GM12872 (cell line): ENCODE measurements around the gene NAALADL2.

ENCODE experiments used
- CTCF ChIP-seq: IDR thresholded peaks from 3 replicates; pipeline ENCODE4 v1.5.1; 2011; ENCODE audit warnings: low read depth, mild to moderate bottlenecking, low read length, moderate library complexity; ENCODE audit not compliant: insufficient read depth

NAALADL2 gene

DNA sequence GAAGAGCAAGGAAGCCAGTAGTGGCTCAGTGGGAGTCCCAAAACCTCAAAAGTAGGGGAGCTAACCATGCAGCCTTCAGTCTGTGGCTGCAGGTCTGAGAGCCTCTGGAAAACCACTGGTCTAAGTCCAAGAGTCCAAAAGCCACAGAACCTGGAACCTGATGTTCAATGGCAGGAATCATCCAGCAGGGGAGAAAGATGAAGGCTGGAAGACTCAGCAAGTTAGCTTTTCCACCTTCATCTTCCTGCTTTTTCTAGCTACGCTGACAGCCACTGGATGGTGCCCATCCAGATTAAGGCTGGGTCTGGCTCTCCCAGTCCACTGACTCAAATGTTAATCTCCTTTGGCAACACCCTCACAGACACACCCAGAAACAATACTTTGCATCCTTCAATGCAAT, 626.3 kb downstream of the NAALADL2 start:
- TF ChIP-seq CTCF = peak; percentile 11; the same call in 1 of the 3 replicates

- no peak for TF ChIP-seq CTCF
These were observed 627.1 kb downstream of the NAALADL2 start for GRCh38 chr3:175486255-175486654.

GRCh38 chr3:175489406-175489805, 630.3 kb downstream of the NAALADL2 start:
- no peak for TF ChIP-seq CTCF

GRCh38 chr3:175493301-175493700, 634.2 kb downstream of the NAALADL2 start:
- TF ChIP-seq CTCF = no peak

DNA sequence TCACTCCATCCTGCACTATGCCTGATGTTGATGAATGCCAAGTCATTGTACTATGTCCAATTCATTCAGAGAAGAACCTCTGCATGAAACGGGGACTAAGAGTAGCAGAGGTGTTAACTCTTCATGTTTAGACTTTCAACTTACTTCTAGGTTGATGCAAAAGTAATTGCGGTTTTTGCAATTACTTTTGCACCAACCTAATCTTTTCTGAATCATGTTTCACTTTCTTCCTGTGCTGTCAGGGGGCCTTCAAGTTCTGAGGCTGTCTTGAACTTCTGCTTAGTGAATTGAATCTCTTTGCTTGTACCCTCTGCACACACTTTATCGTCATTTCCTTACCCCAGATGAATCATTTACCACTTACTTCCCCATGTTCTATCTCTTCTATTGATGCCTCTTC, 636.2 kb downstream of the NAALADL2 start:
- no peak for TF ChIP-seq CTCF

DNA sequence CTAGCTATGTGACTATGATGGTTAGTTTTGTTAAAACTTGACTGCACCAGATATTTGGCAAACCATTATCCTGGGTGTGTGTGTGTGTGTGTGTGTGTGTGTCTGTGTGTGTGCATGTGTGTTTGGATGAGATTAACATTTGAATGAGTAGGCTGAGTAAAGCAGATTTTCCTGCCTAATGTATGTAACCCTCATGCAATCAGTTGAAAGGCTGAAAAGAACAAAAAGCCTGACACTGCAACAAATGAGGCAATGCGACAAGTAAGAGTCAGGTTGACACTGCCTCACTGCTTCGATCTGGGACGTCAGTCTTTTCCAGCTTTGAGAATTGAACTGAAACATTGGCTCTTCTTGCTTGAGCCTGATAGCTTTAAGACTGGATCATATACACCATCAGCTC, 643.0 kb downstream of the NAALADL2 start:
- no peak for TF ChIP-seq CTCF

- TF ChIP-seq CTCF = no peak
These were observed 652.2 kb downstream of the NAALADL2 start for GRCh38 chr3:175511219-175511785.
